HepG2 (cell line): ENCODE measurements around the gene KIF2C. TPM values are rescaled to one million over a fixed set of nuclear protein-coding genes. Genes with fewer than 3 reads are reported as not detected.
A peak's percentile ranks its signal among the peaks of the same experiment; 100 is the strongest.

Experiments used
- BORCS8-MEF2B ChIP-seq: sonication (generic); formaldehyde crosslinking; IDR thresholded peaks from 2 replicates; pipeline ENCODE4 v1.8.0; 2022; ENCODE audit warnings: mild to moderate bottlenecking, missing genetic modification reagents
- CBFB ChIP-seq: sonication (generic); formaldehyde crosslinking; IDR thresholded peaks from 2 replicates; pipeline ENCODE4 v1.4.0; 2020; ENCODE audit warnings: missing genetic modification reagents
- CREM ChIP-seq, 2 experiments: sonication (generic) in 1 of 2; formaldehyde crosslinking in 1 of 2; IDR thresholded peaks; 2 replicates each; pipeline versions ENCODE4 v1.4.0 to v1.6.1; 2016 to 2020; ENCODE audit warnings: antibody characterized with exemption in 1 of 2, mild to moderate bottlenecking in 1 of 2, missing genetic modification reagents in 1 of 2
- GTF2F1 ChIP-seq: fragments of 150-350 bp; IDR thresholded peaks from 2 replicates; pipeline ENCODE4 v1.6.1; 2014; ENCODE audit warnings: low read length
- HMG20A ChIP-seq: IDR thresholded peaks from 2 replicates; pipeline ENCODE4 v1.6.1; 2016; ENCODE audit warnings: borderline replicate concordance
- HNF4A ChIP-seq: sonication (generic); formaldehyde crosslinking; IDR thresholded peaks from 2 replicates; pipeline ENCODE4 v1.4.0; 2020; ENCODE audit warnings: missing genetic modification reagents
- IRF2 ChIP-seq: IDR thresholded peaks from 2 replicates; pipeline ENCODE4 v1.6.1; 2018; ENCODE audit warnings: missing genetic modification reagents, missing compliant biosample characterization
- KLF13 ChIP-seq: sonication (generic); formaldehyde crosslinking; IDR thresholded peaks from 2 replicates; pipeline ENCODE4 v1.4.0; 2020; ENCODE audit warnings: mild to moderate bottlenecking, missing genetic modification reagents
- KLF9 ChIP-seq: IDR thresholded peaks from 2 replicates; pipeline ENCODE4 v1.6.1; 2016; ENCODE audit warnings: low read depth
- LCORL ChIP-seq, 2 experiments: fragments of 450-650 bp in 1 of 2; sonication (generic) in 1 of 2; formaldehyde crosslinking in 1 of 2; IDR thresholded peaks; 2 replicates each; pipeline versions ENCODE4 v1.5.0 to v1.6.1; 2017 to 2020; ENCODE audit warnings: antibody characterized with exemption in 1 of 2, missing genetic modification reagents in 1 of 2
- MTA1 ChIP-seq: sonication (generic); formaldehyde crosslinking; IDR thresholded peaks from 2 replicates; pipeline ENCODE4 v1.4.0; 2020; ENCODE audit warnings: missing genetic modification reagents, mild to moderate bottlenecking, borderline replicate concordance
- MXI1 ChIP-seq: IDR thresholded peaks from 3 replicates; pipeline ENCODE4 v1.6.1; 2012; ENCODE audit warnings: low read depth, low read length, inconsistent platforms, borderline replicate concordance
- SSRP1 ChIP-seq: IDR thresholded peaks from 2 replicates; pipeline ENCODE4 v1.6.1; 2016; ENCODE audit warnings: control low read depth
- STAT6 ChIP-seq: sonication (generic); formaldehyde crosslinking; IDR thresholded peaks from 2 replicates; pipeline ENCODE4 v1.4.0; 2020; ENCODE audit warnings: missing genetic modification reagents, mild to moderate bottlenecking, borderline replicate concordance
- SUZ12 ChIP-seq: fragments of 150-350 bp; IDR thresholded peaks from 2 replicates; pipeline ENCODE4 v1.6.1; 2014; ENCODE audit warnings: low read depth, low read length
- TMF1 ChIP-seq: sonication (generic); formaldehyde crosslinking; IDR thresholded peaks from 2 replicates; pipeline ENCODE4 v1.8.1; 2022; ENCODE audit warnings: low read depth, missing genetic modification reagents
- ZBTB3 ChIP-seq: sonication (generic); formaldehyde crosslinking; IDR thresholded peaks from 2 replicates; pipeline ENCODE4 v1.4.0; 2020; ENCODE audit warnings: low read depth, mild to moderate bottlenecking, moderate library complexity, missing genetic modification reagents, borderline replicate concordance
- ZEB1 ChIP-seq: IDR thresholded peaks from 2 replicates; pipeline ENCODE4 v1.6.1; 2012; ENCODE audit warnings: mild to moderate bottlenecking, low read depth, inconsistent platforms; ENCODE audit not compliant: insufficient replicate concordance
- ZFP37 ChIP-seq: sonication (generic); formaldehyde crosslinking; IDR thresholded peaks from 2 replicates; pipeline ENCODE4 v1.4.0; 2020; ENCODE audit warnings: missing genetic modification reagents, borderline replicate concordance
- ZHX1 ChIP-seq: sonication (generic); formaldehyde crosslinking; IDR thresholded peaks from 2 replicates; pipeline ENCODE4 v1.8.1; 2022; ENCODE audit warnings: low read depth, mild to moderate bottlenecking, missing genetic modification reagents
- ZNF207 ChIP-seq: fragments of 450-650 bp; IDR thresholded peaks from 2 replicates; pipeline ENCODE4 v1.6.1; 2016; ENCODE audit warnings: antibody characterized with exemption, borderline replicate concordance
- ZNF329 ChIP-seq: sonication (generic); formaldehyde crosslinking; IDR thresholded peaks from 2 replicates; pipeline ENCODE4 v1.9.0; 2021; ENCODE audit warnings: low read depth, mild to moderate bottlenecking, missing genetic modification reagents
- ZNF33A ChIP-seq: sonication (generic); formaldehyde crosslinking; IDR thresholded peaks from 2 replicates; pipeline ENCODE4 v1.5.1; 2020; ENCODE audit warnings: missing genetic modification reagents, mild to moderate bottlenecking, moderate library complexity, borderline replicate concordance
- ZNF432 ChIP-seq: sonication (generic); formaldehyde crosslinking; IDR thresholded peaks from 2 replicates; pipeline ENCODE4 v1.5.0; 2020; ENCODE audit warnings: missing genetic modification reagents, mild to moderate bottlenecking, borderline replicate concordance
- ZNF484 ChIP-seq: sonication (generic); formaldehyde crosslinking; IDR thresholded peaks from 2 replicates; pipeline ENCODE4 v1.5.1; 2020; ENCODE audit warnings: mild to moderate bottlenecking, low read depth, missing genetic modification reagents, borderline replicate concordance
- ZSCAN22 ChIP-seq: sonication (generic); formaldehyde crosslinking; IDR thresholded peaks from 2 replicates; pipeline ENCODE4 v1.4.0; 2020; ENCODE audit warnings: mild to moderate bottlenecking, missing genetic modification reagents
- polyA plus RNA-seq, 8 experiments: library from polyadenylated mRNA; depleted of rRNA in 3 of 8; stranded (reverse) in 7 of 8; unstranded in 1 of 8; fragments of >200 nt; fragmentation: Illumina TruSeq in 4 of 8; extraction: Trizol in 4 of 8; gene quantifications; 2 replicates each; pipeline versions ENCODE4 v1.2.1 to v1.2.3, GENCODE V29; 2011 to 2016; ENCODE audit warnings: low read depth in 4 of 8, missing spikeins in 1 of 8, mixed read lengths in 1 of 8; ENCODE audit not compliant: insufficient read depth in 1 of 8
- total RNA-seq, 5 experiments: library from RNA; depleted of rRNA; stranded (reverse); fragments of >200 nt; fragmentation: Illumina TruSeq; extraction: Trizol; gene quantifications; 2 replicates each; pipeline ENCODE4 v1.2.3, GENCODE V29; 2016; ENCODE audit warnings: low read depth in 1 of 5

The KIF2C gene
- total and polyA plus RNA-seq, 2 of the 13 experiments (the other 11 are each of a cell fraction or from before 2014, with no cell fraction given), result 29.7 to 53.7 TPM

DNA sequence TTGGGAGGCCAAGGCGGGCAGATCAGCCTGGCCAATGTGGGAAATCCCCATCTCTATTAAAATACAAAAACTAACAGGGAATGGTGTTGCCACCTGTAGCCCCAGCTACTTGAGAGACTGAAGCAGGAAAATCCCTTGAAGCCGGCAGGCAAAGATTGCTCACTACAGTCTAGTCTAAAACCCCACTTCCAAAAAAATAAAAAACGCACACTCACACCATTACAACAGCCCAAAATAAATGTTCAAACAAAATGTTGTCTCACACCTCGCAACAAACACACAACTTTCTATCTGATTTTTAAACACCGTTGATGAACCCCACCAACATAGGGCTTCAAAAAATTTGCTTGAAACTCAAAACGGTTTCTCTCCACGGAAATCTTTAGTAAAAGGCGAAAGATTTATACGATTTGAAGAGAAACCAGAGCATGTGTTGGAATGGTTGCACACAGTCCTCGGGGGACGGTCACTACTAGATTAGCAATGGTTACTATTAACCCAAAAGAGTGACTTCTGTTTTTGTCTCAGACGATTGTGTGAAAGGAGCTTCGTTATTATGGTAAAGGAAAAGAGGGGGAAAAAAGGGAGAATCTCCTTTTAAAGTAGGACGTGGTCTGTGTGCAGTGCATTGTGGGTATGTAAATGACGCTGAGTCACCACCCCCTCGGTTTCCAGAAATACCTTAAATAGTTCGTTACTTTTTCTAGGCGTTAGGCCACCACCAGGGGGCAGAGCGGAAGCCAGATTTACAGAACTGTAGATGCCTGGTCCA, 8.7 kb upstream of the KIF2C start, which contains the start of gene RNU5D-1 (continued):
- TF ChIP-seq STAT6 (CRISPR knock-in tag) (no peak), HNF4A (CRISPR knock-in tag) (no peak), ZNF33A (CRISPR knock-in tag) (no peak; the same call in 1 of the 2 replicates), ZNF432 (CRISPR knock-in tag) (no peak), ZBTB3 (CRISPR knock-in tag) (no peak), IRF2 (CRISPR knock-in tag) (peak; percentile 58; the same call in 1 of the 2 replicates), CREM (IDR thresholded peaks at IDR 0.05) (peak; percentile 57), CREM (CRISPR knock-in tag; IDR thresholded peaks at IDR 0.05) (no peak), CBFB (peak; percentile 25; the same call in 1 of the 2 replicates), LCORL (IDR thresholded peaks at IDR 0.05) (peak; percentile 78), LCORL (CRISPR knock-in tag; IDR thresholded peaks at IDR 0.05) (peak; percentile 66; the same call in 1 of the 2 replicates), GTF2F1 (peak; percentile 99), SUZ12 (peak; percentile 62), SSRP1 (CRISPR knock-in tag) (no peak), MTA1 (no peak), BORCS8-MEF2B (CRISPR knock-in tag) (no peak), ZNF207 (no peak), TMF1 (CRISPR knock-in tag) (no peak), HMG20A (CRISPR knock-in tag) (0 out of 2 replicates have a peak, but pooled peaks have one; percentile 40), MXI1 (peak; percentile 63; the same call in 2 of the 3 replicates), ZNF329 (CRISPR knock-in tag) (no peak), ZSCAN22 (CRISPR knock-in tag) (no peak), KLF13 (CRISPR knock-in tag) (no peak), ZEB1 (no peak), ZHX1 (CRISPR knock-in tag) (no peak), KLF9 (0 out of 2 replicates have a peak, but pooled peaks have one; percentile 27), ZFP37 (CRISPR knock-in tag) (no peak), ZNF484 (no peak)
